Measurements from ENCODE around the gene PRR5L. TPM values are rescaled to one million over a fixed set of nuclear protein-coding genes. Genes with fewer than 3 reads are reported as not detected.
A peak's percentile ranks its signal among the peaks of the same experiment; 100 is the strongest.

Gene PRR5L
- polyA plus RNA-seq, 4 donors: 5.6 to 62.2 (median 10.4) TPM

GRCh38 chr11:36376009-36376887 is 80.2 kb downstream of the PRR5L start:
- H3K27ac ChIP-seq (ENCODE audit: low read depth in 1 of 3, low read length in 2 of 3): peak overlapping the region; percentile 63 to 83 (median 63)
- H3K4me1 ChIP-seq (ENCODE audit: control insufficient read depth in 3 of 3, insufficient read depth in 2 of 3, low read depth in 1 of 3, low read length in 2 of 3): peaks cover 4 to 33% (median 5%) of the 10 kb centered on the region in 3 donors
- peaks cover 0 to 7% (median 0%) of the 10 kb centered on the region in 3 donors for H3K36me3 ChIP-seq (ENCODE audit: control insufficient read depth in 3 of 3, insufficient read depth in 2 of 3, low read depth in 1 of 3, low read length in 3 of 3)
- 2 to 3% (median 3%) methylated on average over 51 to 55 of the region's 55 CpGs for WGBS, 3 donors
- H3K9me3 ChIP-seq (ENCODE audit: control insufficient read depth in 2 of 2, insufficient read depth in 1 of 2, low read depth in 1 of 2, low read length in 1 of 2): no peaks in the 10 kb centered on the region
- DNase-seq (peak; percentile 26 to 67), FAIRE-seq (no peak)
- H3K4me3 ChIP-seq (ENCODE audit: low read depth in 1 of 3, low read length in 3 of 3): peak overlapping the region; percentile 71 to 88 (median 86)
- peaks cover 0 to 11% (median 0%) of the 10 kb centered on the region in 3 donors for H3K27me3 ChIP-seq (ENCODE audit: control insufficient read depth in 3 of 3, insufficient read depth in 3 of 3, low read length in 3 of 3)

- no peaks in the 10 kb centered on the region for H3K9me3 ChIP-seq (ENCODE audit: control insufficient read depth in 2 of 2, insufficient read depth in 1 of 2, low read depth in 1 of 2, low read length in 1 of 2)
- 0 to 1% (median 0%) methylated on average over 58 to 68 of the region's 68 CpGs for WGBS, 3 donors
- peaks cover 2 to 24% (median 5%) of the 10 kb centered on the region in 3 donors for H3K4me1 ChIP-seq (ENCODE audit: control insufficient read depth in 3 of 3, insufficient read depth in 2 of 3, low read depth in 1 of 3, low read length in 2 of 3)
- H3K27ac ChIP-seq (ENCODE audit: low read depth in 1 of 3, low read length in 2 of 3): peak overlapping the region; percentile 34 to 83 (median 63)
- H3K27me3 ChIP-seq (ENCODE audit: control insufficient read depth in 3 of 3, insufficient read depth in 3 of 3, low read length in 3 of 3): peaks cover 0 to 11% (median 0%) of the 10 kb centered on the region in 3 donors
- FAIRE-seq (no peak), DNase-seq (peak; percentile 48 to 86)
- peaks cover 0 to 13% (median 2%) of the 10 kb centered on the region in 3 donors for H3K36me3 ChIP-seq (ENCODE audit: control insufficient read depth in 3 of 3, insufficient read depth in 2 of 3, low read depth in 1 of 3, low read length in 3 of 3)
- peak overlapping the region; percentile 71 to 88 (median 86) for H3K4me3 ChIP-seq (ENCODE audit: low read depth in 1 of 3, low read length in 3 of 3)
These were observed 81.0 kb downstream of the PRR5L start for GRCh38 chr11:36376888-36377758.

- Histone ChIP-seq H3K27ac (ENCODE audit: low read depth in 1 of 3, low read length in 2 of 3) (peak overlapping the region in 2 of 3 donors; percentile 63 to 83), H3K36me3 (ENCODE audit: control insufficient read depth in 3 of 3, insufficient read depth in 2 of 3, low read depth in 1 of 3, low read length in 3 of 3) (peaks cover 0 to 18% (median 2%) of the 10 kb centered on the region in 3 donors), H3K4me3 (ENCODE audit: low read depth in 1 of 3, low read length in 3 of 3) (peak overlapping the region; percentile 71 to 88 (median 86)), H3K27me3 (ENCODE audit: control insufficient read depth in 3 of 3, insufficient read depth in 3 of 3, low read length in 3 of 3) (peaks cover 0 to 11% (median 0%) of the 10 kb centered on the region in 3 donors), H3K4me1 (ENCODE audit: control insufficient read depth in 3 of 3, insufficient read depth in 2 of 3, low read depth in 1 of 3, low read length in 2 of 3) (peaks cover 0 to 16% (median 5%) of the 10 kb centered on the region in 3 donors), H3K9me3 (ENCODE audit: control insufficient read depth in 2 of 2, insufficient read depth in 1 of 2, low read depth in 1 of 2, low read length in 1 of 2) (no peaks in the 10 kb centered on the region)
- 15 to 20% (median 16%) methylated on average over 22 of the region's 22 CpGs for WGBS, 3 donors
- no peak for FAIRE-seq
- DNase-seq: no peak
These were observed 81.9 kb downstream of the PRR5L start for GRCh38 chr11:36377759-36378564.

DNA sequence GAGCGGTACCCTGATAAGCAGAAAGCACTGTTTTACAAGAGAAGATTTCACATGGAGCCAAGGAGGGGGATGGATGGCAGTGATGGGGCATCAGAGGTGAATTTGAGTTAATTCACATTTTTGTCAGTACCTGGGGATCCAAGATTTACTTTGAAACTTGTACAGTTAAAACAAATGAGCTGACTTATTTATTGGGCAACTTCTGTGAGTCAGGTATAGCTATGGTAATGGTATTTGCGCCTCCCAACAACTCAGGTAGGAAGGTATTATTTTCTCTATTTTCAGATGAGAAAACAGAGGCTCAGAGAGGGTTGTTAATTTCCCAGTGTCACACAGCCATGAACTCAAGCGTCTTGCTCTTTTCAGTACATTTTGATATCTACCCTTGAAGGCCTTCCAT is 83.6 kb downstream of the PRR5L start:
- H3K4me3 ChIP-seq (ENCODE audit: low read depth in 1 of 3, low read length in 3 of 3): no peak overlapping the region
- no peaks in the 10 kb centered on the region for H3K9me3 ChIP-seq (ENCODE audit: control insufficient read depth in 2 of 2, insufficient read depth in 1 of 2, low read depth in 1 of 2, low read length in 1 of 2)
- H3K36me3 ChIP-seq (ENCODE audit: control insufficient read depth in 3 of 3, insufficient read depth in 2 of 3, low read depth in 1 of 3, low read length in 3 of 3): peaks cover 0 to 22% (median 2%) of the 10 kb centered on the region in 3 donors
- DNase-seq: no peak
- peaks cover 0 to 7% (median 5%) of the 10 kb centered on the region in 3 donors for H3K4me1 ChIP-seq (ENCODE audit: control insufficient read depth in 3 of 3, insufficient read depth in 2 of 3, low read depth in 1 of 3, low read length in 2 of 3)
- no peak overlapping the region for H3K27ac ChIP-seq (ENCODE audit: low read depth in 1 of 3, low read length in 2 of 3)
- peaks cover 0 to 11% (median 0%) of the 10 kb centered on the region in 3 donors for H3K27me3 ChIP-seq (ENCODE audit: control insufficient read depth in 3 of 3, insufficient read depth in 3 of 3, low read length in 3 of 3)
- FAIRE-seq: no peak
- WGBS, 3 donors: 95 to 97% (median 95%) methylated on average over 3 of the region's 3 CpGs

DNA sequence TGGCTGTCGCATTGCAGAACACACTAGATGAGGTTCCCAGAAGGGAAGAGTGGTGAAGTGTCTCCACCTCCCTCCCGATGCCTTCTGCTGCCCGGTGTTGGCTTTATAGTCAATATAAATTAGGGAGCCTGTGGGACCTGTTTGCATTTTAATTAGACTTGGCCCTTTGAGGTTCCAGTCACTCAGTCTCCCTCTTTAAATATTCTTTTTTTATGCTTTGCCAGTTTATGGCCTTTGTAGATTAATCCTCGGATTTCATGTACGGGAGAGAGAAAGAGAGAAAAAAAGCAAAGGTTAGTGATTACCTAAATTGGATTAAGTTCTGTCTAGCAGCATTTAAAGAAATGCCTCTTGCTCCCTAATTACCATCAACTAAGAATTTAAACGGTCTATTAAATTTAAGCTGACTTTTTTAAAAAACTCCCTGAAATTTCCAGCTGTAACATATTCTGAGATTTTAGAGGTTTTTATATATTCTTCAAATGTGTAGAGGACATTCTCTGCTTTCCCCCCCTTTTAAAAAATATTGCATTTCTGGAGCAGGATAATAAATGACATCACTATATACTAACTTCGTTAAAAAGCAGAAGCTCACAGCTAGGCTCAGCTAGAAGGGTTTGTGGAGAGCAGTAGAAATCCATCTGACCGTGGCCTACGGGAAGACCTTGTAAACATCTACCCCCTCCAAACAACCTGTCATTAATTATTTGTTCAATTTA is 84.4 kb downstream of the PRR5L start:
- 49 to 73% (median 66%) methylated on average over 9 of the region's 9 CpGs for WGBS, 3 donors
- Histone ChIP-seq H3K9me3 (ENCODE audit: control insufficient read depth in 2 of 2, insufficient read depth in 1 of 2, low read depth in 1 of 2, low read length in 1 of 2) (no peaks in the 10 kb centered on the region), H3K27me3 (ENCODE audit: control insufficient read depth in 3 of 3, insufficient read depth in 3 of 3, low read length in 3 of 3) (peaks cover 0 to 11% (median 0%) of the 10 kb centered on the region in 3 donors), H3K4me3 (ENCODE audit: low read depth in 1 of 3, low read length in 3 of 3) (peak overlapping the region in 1 of 3 donors; percentile 13), H3K36me3 (ENCODE audit: control insufficient read depth in 3 of 3, insufficient read depth in 2 of 3, low read depth in 1 of 3, low read length in 3 of 3) (peaks cover 0 to 22% (median 2%) of the 10 kb centered on the region in 3 donors), H3K27ac (ENCODE audit: low read depth in 1 of 3, low read length in 2 of 3) (peak overlapping the region in 1 of 3 donors; percentile 18), H3K4me1 (ENCODE audit: control insufficient read depth in 3 of 3, insufficient read depth in 2 of 3, low read depth in 1 of 3, low read length in 2 of 3) (peaks cover 0 to 10% (median 5%) of the 10 kb centered on the region in 3 donors)
- no peak for DNase-seq
- no peak for FAIRE-seq

DNA sequence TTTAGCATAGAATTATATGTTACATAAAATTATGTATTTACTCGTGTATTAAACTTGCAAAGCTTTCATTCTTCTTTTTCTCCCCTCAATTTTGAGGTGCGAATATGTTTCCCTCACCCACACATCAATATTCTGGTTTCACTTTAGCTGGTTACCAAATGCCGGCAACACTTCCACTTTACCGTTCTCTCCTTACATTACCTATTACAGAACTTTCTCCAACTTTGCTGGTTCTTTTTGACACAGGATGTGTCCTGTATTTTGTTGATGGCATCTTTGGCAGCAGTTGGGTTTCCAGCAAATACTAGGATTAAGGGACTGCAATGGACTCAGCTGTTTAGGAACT is 84.9 kb downstream of the PRR5L start:
- peak overlapping the region in 1 of 3 donors; percentile 18 for H3K27ac ChIP-seq (ENCODE audit: low read depth in 1 of 3, low read length in 2 of 3)

DNA sequence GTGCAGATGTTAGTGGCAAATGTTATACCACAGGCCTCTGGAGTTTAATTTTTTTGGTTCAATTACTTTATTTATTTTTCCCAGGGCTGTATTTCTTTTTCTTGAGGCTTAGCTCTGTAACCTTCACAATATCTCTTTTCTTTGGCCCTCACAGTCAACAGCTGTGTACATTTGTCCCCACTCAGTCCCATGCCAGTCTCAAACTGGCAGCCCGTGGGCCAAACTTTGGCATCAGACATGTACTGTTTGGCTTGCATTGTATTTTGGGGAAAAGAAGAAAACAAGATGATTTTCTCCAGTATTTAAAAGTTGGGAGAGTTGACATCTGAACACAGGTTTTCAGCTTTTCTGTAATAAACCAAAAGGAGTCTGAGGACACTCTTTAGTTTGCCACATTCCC is 87.1 kb downstream of the PRR5L start:
- WGBS, 3 donors: 68 to 96% (median 89%) methylated on average over 1 of the region's 1 CpG
- H3K27me3 ChIP-seq (ENCODE audit: control insufficient read depth in 3 of 3, insufficient read depth in 3 of 3, low read length in 3 of 3): no peaks in the 10 kb centered on the region
- DNase-seq (no peak), FAIRE-seq (no peak)
- H3K9me3 ChIP-seq (ENCODE audit: control insufficient read depth in 2 of 2, insufficient read depth in 1 of 2, low read depth in 1 of 2, low read length in 1 of 2): no peaks in the 10 kb centered on the region
- peaks cover 0 to 6% (median 3%) of the 10 kb centered on the region in 3 donors for H3K4me1 ChIP-seq (ENCODE audit: control insufficient read depth in 3 of 3, insufficient read depth in 2 of 3, low read depth in 1 of 3, low read length in 2 of 3)
- peaks cover 0 to 21% (median 2%) of the 10 kb centered on the region in 3 donors for H3K36me3 ChIP-seq (ENCODE audit: control insufficient read depth in 3 of 3, insufficient read depth in 2 of 3, low read depth in 1 of 3, low read length in 3 of 3)
- no peak overlapping the region for H3K27ac ChIP-seq (ENCODE audit: low read depth in 1 of 3, low read length in 2 of 3)
- H3K4me3 ChIP-seq (ENCODE audit: low read depth in 1 of 3, low read length in 3 of 3): no peak overlapping the region

More for the DNA sequence above, 84.9 kb downstream of the PRR5L start:
- peaks cover 0 to 22% (median 2%) of the 10 kb centered on the region in 3 donors for H3K36me3 ChIP-seq (ENCODE audit: control insufficient read depth in 3 of 3, insufficient read depth in 2 of 3, low read depth in 1 of 3, low read length in 3 of 3)
- 67 to 88% (median 67%) methylated on average over 4 of the region's 4 CpGs for WGBS, 3 donors
- peaks cover 0 to 9% (median 5%) of the 10 kb centered on the region in 3 donors for H3K4me1 ChIP-seq (ENCODE audit: control insufficient read depth in 3 of 3, insufficient read depth in 2 of 3, low read depth in 1 of 3, low read length in 2 of 3)
- no peaks in the 10 kb centered on the region for H3K9me3 ChIP-seq (ENCODE audit: control insufficient read depth in 2 of 2, insufficient read depth in 1 of 2, low read depth in 1 of 2, low read length in 1 of 2)
- DNase-seq (no peak), FAIRE-seq (no peak)
- peaks cover 0 to 11% (median 0%) of the 10 kb centered on the region in 3 donors for H3K27me3 ChIP-seq (ENCODE audit: control insufficient read depth in 3 of 3, insufficient read depth in 3 of 3, low read length in 3 of 3)
- no peak overlapping the region for H3K4me3 ChIP-seq (ENCODE audit: low read depth in 1 of 3, low read length in 3 of 3)
